Chondrocyte (in vitro differentiated cells): Measurements from ENCODE around the gene RELCH. TPM values are rescaled to one million over a fixed set of nuclear protein-coding genes. Genes with fewer than 3 reads are reported as not detected.

Experiments
- DNase-seq: peaks from one replicate; pipeline ENCODE4 v3.0.0; 2021; ENCODE audit warnings: mixed read lengths, low spot score
- H3K27ac Mint-ChIP-seq: one replicate; pipeline ENCODE4 v1.8.0; 2021; ENCODE audit warnings: mild to moderate bottlenecking, moderate library complexity, mixed read lengths; ENCODE audit not compliant: unreplicated experiment
- H3K27me3 Mint-ChIP-seq: 2 replicates; pipeline ENCODE4 v1.8.0; 2021; ENCODE audit warnings: low read depth, mixed read lengths
- H3K36me3 Mint-ChIP-seq: 2 replicates; pipeline ENCODE4 v1.8.0; 2021; ENCODE audit warnings: low read depth, mixed read lengths
- H3K4me1 Mint-ChIP-seq: 2 replicates; pipeline ENCODE4 v1.8.0; 2021; ENCODE audit warnings: low read depth, mild to moderate bottlenecking, mixed read lengths
- H3K4me3 Mint-ChIP-seq: one replicate; pipeline ENCODE4 v1.8.0; 2021; ENCODE audit warnings: mild to moderate bottlenecking, moderate library complexity, mixed read lengths; ENCODE audit not compliant: unreplicated experiment
- H3K9me3 Mint-ChIP-seq: 2 replicates; pipeline ENCODE4 v1.8.0; 2021; ENCODE audit warnings: low read depth, mixed read lengths
- total RNA-seq: library from RNA; stranded (reverse); gene quantifications from 3 replicates; pipeline ENCODE4 v1.2.1, GENCODE V29; 2021
- TF ChIP-seq, protein P1 (sequence below): fragments of 200-600 bp; sonication (generic); IDR thresholded peaks from 2 replicates; pipeline ENCODE4 v1.5.0; 2021; ENCODE audit warnings: antibody characterized with exemption, mild to moderate bottlenecking, moderate library complexity

Gene RELCH
- total RNA-seq, 1 donor from 2014 or later: 15.2 TPM

DNA sequence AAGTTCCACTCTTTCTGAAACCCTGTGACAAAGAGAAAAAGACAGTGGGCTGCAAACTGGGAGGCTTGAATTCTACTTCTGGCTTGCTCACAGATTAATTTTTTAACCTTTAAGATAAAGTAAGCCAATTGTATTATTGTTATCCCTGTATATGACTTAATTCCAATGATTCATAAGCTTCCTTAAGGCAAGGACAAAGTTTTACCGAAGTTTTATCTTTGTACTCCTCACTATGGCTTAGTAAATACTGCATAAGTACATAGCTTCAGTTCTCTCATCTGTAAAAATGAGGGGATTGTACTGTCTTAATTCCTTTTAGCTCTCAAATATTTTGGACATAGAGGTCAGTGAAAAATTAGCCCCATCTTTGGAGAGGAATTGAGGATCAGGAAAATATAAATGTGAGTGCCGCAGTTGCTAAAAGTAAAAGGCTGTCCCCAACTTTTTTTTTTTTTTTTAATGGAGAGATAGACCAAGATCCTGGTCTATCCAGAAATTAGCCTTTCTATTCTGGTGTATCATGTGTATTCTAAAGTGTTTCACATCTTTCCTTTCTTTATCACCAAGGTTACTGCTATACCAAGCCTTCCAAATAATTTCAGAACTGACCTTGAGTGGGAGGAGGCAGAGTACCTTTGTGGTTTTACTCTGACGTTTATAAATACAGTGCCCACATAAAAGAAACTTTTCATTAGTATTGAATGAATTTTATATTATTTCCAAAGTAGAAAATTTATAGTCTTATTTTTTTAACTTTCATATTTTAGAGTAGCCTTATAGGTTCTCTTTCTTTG is 13.3 kb downstream of the RELCH start:
- H3K36me3 Mint-ChIP-seq: no peaks in the 10 kb centered on the region
- H3K4me1 Mint-ChIP-seq: peaks cover 15% of the 10 kb centered on the region
- H3K9me3 Mint-ChIP-seq: no peaks in the 10 kb centered on the region
- TF ChIP-seq, protein P1, sequence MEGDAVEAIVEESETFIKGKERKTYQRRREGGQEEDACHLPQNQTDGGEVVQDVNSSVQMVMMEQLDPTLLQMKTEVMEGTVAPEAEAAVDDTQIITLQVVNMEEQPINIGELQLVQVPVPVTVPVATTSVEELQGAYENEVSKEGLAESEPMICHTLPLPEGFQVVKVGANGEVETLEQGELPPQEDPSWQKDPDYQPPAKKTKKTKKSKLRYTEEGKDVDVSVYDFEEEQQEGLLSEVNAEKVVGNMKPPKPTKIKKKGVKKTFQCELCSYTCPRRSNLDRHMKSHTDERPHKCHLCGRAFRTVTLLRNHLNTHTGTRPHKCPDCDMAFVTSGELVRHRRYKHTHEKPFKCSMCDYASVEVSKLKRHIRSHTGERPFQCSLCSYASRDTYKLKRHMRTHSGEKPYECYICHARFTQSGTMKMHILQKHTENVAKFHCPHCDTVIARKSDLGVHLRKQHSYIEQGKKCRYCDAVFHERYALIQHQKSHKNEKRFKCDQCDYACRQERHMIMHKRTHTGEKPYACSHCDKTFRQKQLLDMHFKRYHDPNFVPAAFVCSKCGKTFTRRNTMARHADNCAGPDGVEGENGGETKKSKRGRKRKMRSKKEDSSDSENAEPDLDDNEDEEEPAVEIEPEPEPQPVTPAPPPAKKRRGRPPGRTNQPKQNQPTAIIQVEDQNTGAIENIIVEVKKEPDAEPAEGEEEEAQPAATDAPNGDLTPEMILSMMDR: no peak
- no peak overlapping the region for H3K4me3 Mint-ChIP-seq
- no peaks in the 10 kb centered on the region for H3K27me3 Mint-ChIP-seq
- no peak for DNase-seq
- H3K27ac Mint-ChIP-seq: peak overlapping the region; percentile 8

DNA sequence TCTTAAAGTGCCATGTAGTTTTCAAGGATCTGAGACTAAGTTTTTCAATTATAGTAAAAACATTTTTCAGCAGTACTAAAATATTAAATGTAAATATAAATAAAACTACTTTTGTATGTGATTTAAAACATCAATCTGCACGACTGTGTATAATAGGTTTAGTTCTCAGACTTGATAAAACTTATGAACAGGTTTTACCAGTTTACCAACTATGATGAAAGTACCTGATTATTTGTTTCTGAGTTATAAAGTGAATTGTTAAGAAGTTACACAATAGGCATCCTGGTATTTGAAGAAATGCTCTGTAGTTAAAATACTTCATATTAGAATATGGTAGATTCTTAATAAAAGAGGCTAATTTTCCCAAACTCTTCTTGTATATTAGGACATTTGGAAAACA is 14.8 kb downstream of the RELCH start:
- DNase-seq: no peak
- Mint-ChIP-seq H3K27ac (no peak overlapping the region), H3K4me3 (no peak overlapping the region), H3K9me3 (no peaks in the 10 kb centered on the region), H3K36me3 (no peaks in the 10 kb centered on the region), H3K27me3 (no peaks in the 10 kb centered on the region), H3K4me1 (peaks cover 10% of the 10 kb centered on the region)
- TF ChIP-seq, protein P1: no peak

DNA sequence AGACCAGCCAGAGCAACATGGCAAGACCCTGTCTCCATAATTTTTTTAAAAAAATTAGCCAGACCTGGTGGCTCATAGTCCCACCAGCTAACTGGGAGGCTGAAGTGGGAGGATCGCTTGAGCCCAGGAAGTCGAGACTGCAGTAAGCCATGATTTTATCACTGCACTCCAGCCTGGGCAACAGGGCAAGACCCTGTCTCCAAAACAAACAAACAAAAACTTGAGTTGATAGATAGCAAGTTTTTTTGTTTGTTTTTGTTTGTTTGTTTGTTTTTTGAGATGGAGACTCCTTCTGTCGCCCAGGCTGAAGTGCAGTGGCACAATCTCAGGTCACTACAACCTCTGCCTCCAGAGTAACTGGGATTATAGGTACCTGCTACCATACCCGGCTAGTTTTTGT is 18.8 kb downstream of the RELCH start:
- peaks cover 5% of the 10 kb centered on the region for H3K36me3 Mint-ChIP-seq
- H3K27me3 Mint-ChIP-seq: no peaks in the 10 kb centered on the region
- H3K4me1 Mint-ChIP-seq: peaks cover 5% of the 10 kb centered on the region
- peak overlapping the region; percentile 2 for H3K27ac Mint-ChIP-seq
- H3K9me3 Mint-ChIP-seq: peaks cover 9% of the 10 kb centered on the region
- DNase-seq: no peak
- H3K4me3 Mint-ChIP-seq: no peak overlapping the region
- TF ChIP-seq, protein P1: no peak

DNA sequence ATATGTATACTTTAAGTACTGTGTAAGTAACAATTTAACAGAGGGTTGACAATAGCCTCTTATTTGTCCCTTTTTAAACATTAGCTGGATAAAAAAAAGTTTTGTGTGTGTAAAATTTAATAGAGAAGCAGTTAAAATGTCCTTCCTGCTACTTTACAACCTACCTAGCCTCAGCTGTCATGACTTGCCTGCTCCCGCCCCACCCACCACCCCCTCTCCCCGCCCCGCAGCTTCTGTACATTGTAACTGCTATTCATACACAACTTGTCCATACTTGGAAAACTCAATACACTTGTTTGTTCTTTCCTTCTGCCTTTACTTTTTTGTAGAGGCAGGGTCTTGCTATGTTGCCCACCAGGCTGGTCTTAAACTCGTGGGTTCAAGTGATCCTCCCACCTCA is 19.5 kb downstream of the RELCH start:
- H3K4me1 Mint-ChIP-seq: peaks cover 5% of the 10 kb centered on the region
- TF ChIP-seq, protein P1: no peak
- DNase-seq: no peak
- H3K27me3 Mint-ChIP-seq: no peaks in the 10 kb centered on the region
- H3K27ac Mint-ChIP-seq: no peak overlapping the region
- peaks cover 5% of the 10 kb centered on the region for H3K36me3 Mint-ChIP-seq
- H3K9me3 Mint-ChIP-seq: peaks cover 9% of the 10 kb centered on the region
- H3K4me3 Mint-ChIP-seq: no peak overlapping the region

DNA sequence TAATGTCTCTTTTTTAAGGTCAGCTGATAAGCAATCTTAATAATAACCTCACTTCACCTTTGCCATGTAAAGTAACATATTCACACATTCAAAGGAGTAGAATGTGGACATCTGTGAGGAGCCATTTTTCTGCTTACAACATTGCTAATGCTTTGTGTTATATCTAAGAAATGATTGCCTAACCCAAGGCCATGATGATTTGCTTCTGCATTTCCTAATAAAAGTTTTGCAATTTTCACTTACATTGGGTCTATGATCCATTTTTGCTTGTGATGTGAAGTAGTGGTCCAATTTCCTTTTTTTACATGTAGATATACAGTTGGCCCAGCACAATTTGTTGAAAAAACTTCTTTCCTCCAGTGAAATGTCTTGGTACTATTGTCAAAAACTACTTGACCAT is 22.0 kb downstream of the RELCH start:
- H3K4me3 Mint-ChIP-seq: no peak overlapping the region
- TF ChIP-seq, protein P1: no peak
- peaks cover 5% of the 10 kb centered on the region for H3K4me1 Mint-ChIP-seq
- peaks cover 6% of the 10 kb centered on the region for H3K36me3 Mint-ChIP-seq
- peaks cover 9% of the 10 kb centered on the region for H3K9me3 Mint-ChIP-seq
- DNase-seq: no peak
- no peaks in the 10 kb centered on the region for H3K27me3 Mint-ChIP-seq
- no peak overlapping the region for H3K27ac Mint-ChIP-seq
